Suprapubic skin (tissue), 4 donors: ENCODE data around the gene SGPL1. TPM values are rescaled to one million over a fixed set of nuclear protein-coding genes. Genes with fewer than 3 reads are reported as not detected.

Experiments used
- DNase-seq, 2 donors: peaks; one replicate each; pipeline ENCODE4 v3.0.0-alpha.2; 2019; ENCODE audit warnings: low spot score in 2 of 2
- H3K27ac ChIP-seq: fragments of 200-600 bp; sonication (generic); one replicate; pipeline ENCODE4 v1.5.1; 2019
- H3K27me3 ChIP-seq: fragments of 200-600 bp; sonication (generic); one replicate; pipeline ENCODE4 v1.5.1; 2019
- H3K36me3 ChIP-seq: fragments of 200-600 bp; sonication (generic); one replicate; pipeline ENCODE4 v1.5.1; 2019
- H3K4me1 ChIP-seq: fragments of 200-600 bp; sonication (generic); one replicate; pipeline ENCODE4 v1.5.1; 2019
- H3K4me3 ChIP-seq: fragments of 200-600 bp; sonication (generic); one replicate; pipeline ENCODE4 v1.5.1; 2019; ENCODE audit warnings: mild to moderate bottlenecking
- H3K9me3 ChIP-seq: fragments of 200-600 bp; sonication (generic); one replicate; pipeline ENCODE4 v1.5.1; 2019
- CTCF ChIP-seq, 2 donors: fragments of 200-600 bp in 1 of 2; fragments of 450-650 bp in 1 of 2; sonication (generic) in 1 of 2; IDR thresholded peaks; one replicate each; pipeline ENCODE4 v1.5.1; 2016 to 2019; ENCODE audit warnings: antibody characterized with exemption in 2 of 2, mild to moderate bottlenecking in 1 of 2, moderate library complexity in 1 of 2
- EP300 ChIP-seq: sonication (generic); formaldehyde crosslinking; IDR thresholded peaks from one replicate; pipeline ENCODE4 v1.6.1; 2017; ENCODE audit warnings: antibody characterized with exemption
- POLR2A ChIP-seq, 2 donors: fragments of 450-650 bp; IDR thresholded peaks; one replicate each; pipeline ENCODE4 v1.6.1; 2017; ENCODE audit warnings: antibody characterized with exemption in 2 of 2, mild to moderate bottlenecking in 2 of 2, moderate library complexity in 2 of 2
- POLR2AphosphoS5 ChIP-seq, 3 donors: sonication (generic); formaldehyde crosslinking; IDR thresholded peaks; one replicate each; pipeline ENCODE4 v1.6.1; 2017; ENCODE audit warnings: antibody characterized with exemption in 3 of 3
- WGBS: methylation state at CpG from one replicate; pipeline ENCODE4 v1.1.5; 2018; 5-methylcytosine and 5-hydroxymethylcytosine counted together
- total RNA-seq, 4 donors: library from RNA; depleted of rRNA; stranded (reverse); fragments of >200 nt; gene quantifications; one replicate each; pipeline ENCODE4 v1.1.0, GENCODE V29; 2016

The SGPL1 gene
- total RNA-seq, 4 donors from 2014 or later: 54.4 to 80.1 (median 59.6) TPM

GRCh38 chr10:70779088-70779487 is 36.7 kb upstream of the SGPL1 start:
- no peaks in the 10 kb centered on the region for H3K36me3 ChIP-seq
- no peak overlapping the region for H3K4me3 ChIP-seq
- DNase-seq: no peak
- H3K9me3 ChIP-seq: no peaks in the 10 kb centered on the region
- peaks cover 28% of the 10 kb centered on the region for H3K4me1 ChIP-seq
- no peak overlapping the region for H3K27ac ChIP-seq
- 38% methylated on average over 2 of the region's 2 CpGs for WGBS
- TF ChIP-seq POLR2AphosphoS5 (IDR thresholded peaks at IDR 0.05): no peak
- no peak for TF ChIP-seq POLR2A (IDR thresholded peaks at IDR 0.05)
- no peak for TF ChIP-seq CTCF (IDR thresholded peaks at IDR 0.05)
- no peak for TF ChIP-seq EP300
- no peaks in the 10 kb centered on the region for H3K27me3 ChIP-seq

DNA sequence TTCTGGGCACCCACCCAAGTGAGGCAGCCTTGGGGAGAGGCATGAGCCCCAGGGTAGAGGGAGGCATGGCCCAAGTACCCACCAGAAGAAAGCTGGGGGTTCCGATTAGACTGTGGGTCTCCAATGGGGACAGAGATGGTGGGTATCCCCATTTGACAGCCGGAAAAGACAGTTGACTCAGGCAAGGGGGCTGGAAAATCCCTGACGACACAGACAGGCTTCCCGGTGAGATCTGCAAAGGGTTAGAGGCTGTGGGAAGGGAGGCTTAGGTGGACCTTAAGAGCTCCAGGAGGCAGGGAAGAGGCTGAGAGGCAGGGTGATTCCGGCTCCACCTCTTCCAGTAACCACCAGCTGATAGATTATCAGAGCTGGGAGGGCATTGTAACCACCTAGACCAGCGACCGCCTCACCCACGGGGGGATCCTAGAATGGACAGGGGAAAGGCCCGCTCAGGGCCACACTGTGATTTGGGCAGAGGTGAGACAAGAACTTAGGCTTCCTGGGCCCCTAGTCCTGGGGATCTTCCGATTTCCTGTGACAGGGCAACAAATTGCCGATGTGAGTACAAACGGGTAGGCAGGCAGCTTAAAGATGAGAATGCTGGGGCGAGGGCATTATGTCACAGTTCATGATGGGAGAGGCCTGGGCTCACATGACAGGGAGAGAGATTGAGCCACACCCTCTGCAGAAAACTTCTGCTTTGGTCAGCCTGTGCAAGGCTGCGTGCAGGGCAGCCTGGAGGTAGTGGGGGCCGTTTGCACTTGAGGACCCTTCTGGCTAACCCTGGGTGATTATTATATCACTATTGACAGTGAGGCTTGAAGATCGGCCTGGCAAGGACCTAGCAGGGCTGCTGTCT is 36.0 kb upstream of the SGPL1 start:
- Histone ChIP-seq H3K4me1 (peaks cover 28% of the 10 kb centered on the region), H3K27ac (no peak overlapping the region), H3K36me3 (no peaks in the 10 kb centered on the region), H3K9me3 (no peaks in the 10 kb centered on the region), H3K27me3 (no peaks in the 10 kb centered on the region), H3K4me3 (no peak overlapping the region)
- TF ChIP-seq EP300 (no peak), CTCF (IDR thresholded peaks at IDR 0.05) (no peak), POLR2A (IDR thresholded peaks at IDR 0.05) (no peak), POLR2AphosphoS5 (IDR thresholded peaks at IDR 0.05) (no peak)
- no peak for DNase-seq
- WGBS: 76% methylated on average over 14 of the region's 16 CpGs

DNA sequence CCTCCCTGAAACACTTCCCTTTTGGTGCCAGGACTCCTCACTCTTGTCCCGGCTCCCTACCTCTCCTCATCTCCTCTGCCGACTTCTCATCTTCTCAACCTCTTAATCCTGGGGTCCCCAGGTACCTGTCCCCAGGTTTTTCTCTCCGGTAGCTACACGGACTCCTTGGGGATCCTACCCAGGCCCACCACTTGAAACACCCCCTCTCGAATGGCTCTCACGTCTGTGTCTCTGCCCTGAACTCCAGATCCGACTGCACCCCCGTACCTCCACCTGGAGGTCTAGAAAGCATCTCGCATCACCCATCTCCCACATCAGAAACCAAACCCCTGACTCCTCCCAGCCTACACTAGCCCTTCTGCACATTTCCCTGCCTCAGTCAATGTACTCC is 35.4 kb upstream of the SGPL1 start:
- Histone ChIP-seq H3K4me1 (peaks cover 21% of the 10 kb centered on the region), H3K27me3 (peaks cover 4% of the 10 kb centered on the region), H3K27ac (no peak overlapping the region), H3K4me3 (no peak overlapping the region), H3K36me3 (no peaks in the 10 kb centered on the region), H3K9me3 (no peaks in the 10 kb centered on the region)
- TF ChIP-seq CTCF (IDR thresholded peaks at IDR 0.05): no peak
- TF ChIP-seq POLR2AphosphoS5 (IDR thresholded peaks at IDR 0.05): no peak
- no peak for TF ChIP-seq EP300
- no peak for TF ChIP-seq POLR2A (IDR thresholded peaks at IDR 0.05)
- 93% methylated on average over 9 of the region's 9 CpGs for WGBS
- DNase-seq: no peak

DNA sequence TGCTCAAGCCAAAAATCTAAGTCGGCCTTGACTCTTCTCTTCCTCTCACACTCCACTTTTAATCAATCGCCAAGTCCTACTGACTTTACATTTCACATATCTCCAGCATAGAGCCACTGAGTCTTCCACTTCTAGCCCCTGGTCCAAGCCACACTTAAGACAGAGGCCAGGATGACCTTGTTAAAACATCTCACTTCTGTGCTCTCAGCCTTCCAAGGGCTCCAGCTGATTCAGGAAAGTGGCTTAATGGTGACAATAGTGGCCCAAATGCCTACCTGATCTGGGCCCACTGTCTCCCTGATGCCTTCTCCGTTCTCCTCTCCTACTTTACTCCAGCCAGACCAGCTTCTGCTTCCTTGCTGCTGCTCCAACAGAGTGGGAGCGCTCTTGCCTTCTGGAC is 35.0 kb upstream of the SGPL1 start:
- Histone ChIP-seq H3K4me3 (no peak overlapping the region), H3K9me3 (no peaks in the 10 kb centered on the region), H3K4me1 (peaks cover 21% of the 10 kb centered on the region), H3K27ac (no peak overlapping the region), H3K27me3 (peaks cover 4% of the 10 kb centered on the region), H3K36me3 (no peaks in the 10 kb centered on the region)
- TF ChIP-seq POLR2AphosphoS5 (IDR thresholded peaks at IDR 0.05) (no peak), EP300 (no peak), POLR2A (IDR thresholded peaks at IDR 0.05) (no peak), CTCF (IDR thresholded peaks at IDR 0.05) (no peak)
- no peak for DNase-seq
- WGBS: 97% methylated on average over 4 of the region's 4 CpGs

DNA sequence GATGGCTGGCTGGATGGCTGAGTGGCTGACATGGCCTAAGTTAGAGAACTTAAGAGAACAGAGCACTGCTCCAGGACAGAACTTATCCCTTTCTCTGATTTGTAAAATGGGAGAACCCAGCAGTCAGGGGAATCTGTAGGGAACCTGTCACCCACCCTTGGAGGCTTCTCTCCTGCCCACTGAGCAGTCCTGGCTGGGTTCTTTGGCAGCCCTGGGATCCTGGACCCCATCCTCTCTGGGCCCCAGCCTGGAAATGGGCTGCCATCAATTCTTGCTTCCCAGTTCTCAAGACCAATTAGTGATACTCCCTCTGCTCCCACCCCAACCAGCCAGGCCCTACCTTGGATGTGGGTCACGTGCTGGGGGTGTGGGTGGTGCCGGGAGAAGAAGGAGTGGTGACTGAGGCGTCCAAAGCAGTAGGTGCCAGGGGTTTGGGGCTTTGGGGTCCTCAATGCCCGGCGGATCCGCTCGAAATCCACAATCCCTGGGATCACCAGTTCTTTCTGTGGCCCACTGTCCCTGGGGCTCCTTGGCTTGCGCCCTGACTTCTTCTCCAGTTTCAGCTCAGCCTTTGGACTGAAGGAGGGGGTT is 34.2 kb upstream of the SGPL1 start:
- H3K4me1 ChIP-seq: peaks cover 21% of the 10 kb centered on the region
- no peak for DNase-seq

More for the DNA sequence above, 34.2 kb upstream of the SGPL1 start:
- H3K9me3 ChIP-seq: no peaks in the 10 kb centered on the region
- H3K4me3 ChIP-seq: no peak overlapping the region
- WGBS: 100% methylated on average over 5 of the region's 8 CpGs
- no peak for TF ChIP-seq CTCF (IDR thresholded peaks at IDR 0.05)
- TF ChIP-seq EP300: no peak
- TF ChIP-seq POLR2A (IDR thresholded peaks at IDR 0.05): no peak
- TF ChIP-seq POLR2AphosphoS5 (IDR thresholded peaks at IDR 0.05): no peak
- H3K36me3 ChIP-seq: no peaks in the 10 kb centered on the region
- H3K27ac ChIP-seq: no peak overlapping the region
- peaks cover 4% of the 10 kb centered on the region for H3K27me3 ChIP-seq
